ENCODE measurements around the gene PLXNA4. TPM values are rescaled to one million over a fixed set of nuclear protein-coding genes. Genes with fewer than 3 reads are reported as not detected.

Gene PLXNA4
- polyA plus RNA-seq, 2 donors = 0.44 to 0.55 TPM

DNA sequence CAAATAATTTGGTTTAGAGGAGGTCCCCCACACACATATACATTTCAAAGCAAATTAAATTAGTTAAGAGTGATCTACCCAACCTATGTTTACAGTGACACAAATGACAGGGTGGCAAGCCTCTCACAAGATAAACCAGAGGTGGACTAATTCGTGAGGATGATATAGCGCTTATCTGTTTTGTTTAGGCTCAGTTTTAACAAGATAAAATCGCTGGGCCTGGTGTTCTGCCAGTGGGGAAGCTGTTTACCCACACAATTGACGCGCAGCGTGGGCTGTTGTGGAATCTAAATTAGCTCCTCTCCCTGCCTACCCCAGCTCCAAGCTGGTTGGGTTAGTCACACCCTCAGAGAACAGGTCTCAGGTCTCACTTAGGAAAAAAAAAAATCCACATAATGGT lies 16.7 kb upstream of the PLXNA4 start:
- Histone ChIP-seq H3K36me3 (ENCODE audit: control insufficient read depth in 2 of 2, insufficient read depth in 2 of 2, low read length in 1 of 2) (no peaks in the 10 kb centered on the region), H3K4me1 (ENCODE audit: control insufficient read depth in 2 of 2, insufficient read depth in 2 of 2, low read length in 1 of 2) (no peaks in the 10 kb centered on the region), H3K27ac (ENCODE audit: low read depth in 2 of 2, low read length in 1 of 2) (no peak overlapping the region), H3K27me3 (ENCODE audit: control insufficient read depth in 1 of 2, insufficient read depth in 2 of 2, low read length in 2 of 2) (no peaks in the 10 kb centered on the region), H3K4me3 (ENCODE audit: low read depth in 1 of 2, low read length in 2 of 2) (no peak overlapping the region), H3K9me3 (ENCODE audit: control insufficient read depth in 2 of 2, insufficient read depth in 1 of 2, low read depth in 1 of 2, low read length in 1 of 2) (no peaks in the 10 kb centered on the region)
- 35 to 38% methylated on average over 6 of the region's 6 CpGs for WGBS, 2 donors

DNA sequence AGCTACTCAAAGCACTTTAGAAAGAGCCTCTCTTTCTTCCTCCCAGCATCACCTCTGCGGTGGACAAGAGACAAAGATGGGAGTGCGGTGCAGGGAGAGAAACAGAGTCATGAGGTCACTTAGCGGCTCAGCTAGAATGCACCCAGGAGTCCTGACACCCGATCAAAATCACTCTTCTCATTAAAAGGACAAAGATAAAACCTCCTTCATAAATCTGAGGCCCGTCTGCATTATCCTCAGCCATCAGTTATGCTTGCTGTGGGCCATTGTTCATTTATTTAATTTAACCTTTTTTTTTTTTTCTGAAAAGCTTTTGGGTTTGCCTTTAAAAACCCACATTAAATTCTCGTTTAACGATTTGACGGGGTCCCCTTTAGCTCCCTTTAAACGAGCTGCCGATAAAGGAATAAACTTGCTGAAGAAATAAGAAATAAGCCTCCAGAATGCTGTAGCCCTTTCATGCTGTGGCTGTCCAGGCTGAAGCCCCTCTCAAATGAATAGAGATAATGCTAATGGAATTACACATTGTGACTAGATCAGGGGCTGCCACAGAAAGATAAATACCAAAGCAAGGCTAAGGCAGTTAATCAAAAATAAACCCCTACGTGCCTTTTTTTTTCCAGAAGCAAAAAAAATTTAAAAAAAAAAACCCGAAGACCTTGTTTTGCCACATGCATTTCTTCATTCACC lies 16.1 kb upstream of the PLXNA4 start:
- H3K4me1 ChIP-seq (ENCODE audit: control insufficient read depth in 2 of 2, insufficient read depth in 2 of 2, low read length in 1 of 2) = no peaks in the 10 kb centered on the region
- H3K4me3 ChIP-seq (ENCODE audit: low read depth in 1 of 2, low read length in 2 of 2) = no peak overlapping the region
- H3K36me3 ChIP-seq (ENCODE audit: control insufficient read depth in 2 of 2, insufficient read depth in 2 of 2, low read length in 1 of 2) = no peaks in the 10 kb centered on the region
- no peaks in the 10 kb centered on the region for H3K9me3 ChIP-seq (ENCODE audit: control insufficient read depth in 2 of 2, insufficient read depth in 1 of 2, low read depth in 1 of 2, low read length in 1 of 2)
- WGBS, 2 donors = 64 to 67% methylated on average over 12 of the region's 12 CpGs
- no peak overlapping the region for H3K27ac ChIP-seq (ENCODE audit: low read depth in 2 of 2, low read length in 1 of 2)
- H3K27me3 ChIP-seq (ENCODE audit: control insufficient read depth in 1 of 2, insufficient read depth in 2 of 2, low read length in 2 of 2) = no peaks in the 10 kb centered on the region

DNA sequence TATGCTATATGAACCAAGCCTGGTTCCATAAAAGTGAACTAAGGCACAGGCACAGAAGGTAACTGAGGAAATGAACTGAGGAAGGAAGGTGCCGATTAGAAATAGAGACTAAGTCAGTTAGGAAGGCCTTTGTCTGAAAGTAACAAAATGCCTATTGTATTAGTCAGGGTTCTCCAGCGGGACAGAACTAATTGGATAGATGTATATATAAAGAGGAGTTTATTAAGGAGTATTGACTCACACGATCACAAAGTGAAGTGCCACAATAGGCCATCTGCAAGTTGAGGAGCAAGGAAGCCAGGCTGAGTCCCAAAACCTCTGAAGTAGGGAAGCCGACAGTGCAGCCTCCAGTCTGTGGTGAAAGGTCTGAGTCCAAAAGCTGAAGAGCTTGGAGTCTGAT lies 13.9 kb upstream of the PLXNA4 start:
- Histone ChIP-seq H3K36me3 (ENCODE audit: control insufficient read depth in 2 of 2, insufficient read depth in 2 of 2, low read length in 1 of 2) (no peaks in the 10 kb centered on the region), H3K27me3 (ENCODE audit: control insufficient read depth in 1 of 2, insufficient read depth in 2 of 2, low read length in 2 of 2) (no peaks in the 10 kb centered on the region), H3K27ac (ENCODE audit: low read depth in 2 of 2, low read length in 1 of 2) (no peak overlapping the region), H3K9me3 (ENCODE audit: control insufficient read depth in 2 of 2, insufficient read depth in 1 of 2, low read depth in 1 of 2, low read length in 1 of 2) (no peaks in the 10 kb centered on the region), H3K4me3 (ENCODE audit: low read depth in 1 of 2, low read length in 2 of 2) (no peak overlapping the region), H3K4me1 (ENCODE audit: control insufficient read depth in 2 of 2, insufficient read depth in 2 of 2, low read length in 1 of 2) (no peaks in the 10 kb centered on the region)
- 71 to 72% methylated on average over 4 of the region's 4 CpGs for WGBS, 2 donors

DNA sequence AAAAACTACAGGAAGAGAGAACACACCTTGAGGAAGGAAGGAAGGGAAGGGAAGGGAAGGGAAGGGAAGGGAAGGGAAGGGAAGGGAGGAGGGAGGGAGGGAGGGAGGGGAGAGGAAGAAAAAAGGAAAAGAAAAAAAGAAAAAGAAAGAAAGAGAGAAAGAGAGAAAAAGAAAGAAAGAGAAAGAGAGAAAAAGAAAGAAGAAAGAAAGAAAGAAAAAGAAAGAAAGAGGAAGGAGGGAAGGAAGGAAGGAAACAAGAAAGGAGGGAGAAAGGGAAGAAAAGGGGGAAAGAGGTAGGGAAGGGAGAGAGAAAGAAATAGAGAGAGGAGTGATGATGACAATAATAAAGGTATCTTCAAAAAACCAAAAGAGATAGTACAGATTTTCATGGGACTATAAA lies 12.3 kb upstream of the PLXNA4 start:
- no peaks in the 10 kb centered on the region for H3K9me3 ChIP-seq (ENCODE audit: control insufficient read depth in 2 of 2, insufficient read depth in 1 of 2, low read depth in 1 of 2, low read length in 1 of 2)
- no peak overlapping the region for H3K4me3 ChIP-seq (ENCODE audit: low read depth in 1 of 2, low read length in 2 of 2)
- no peaks in the 10 kb centered on the region for H3K36me3 ChIP-seq (ENCODE audit: control insufficient read depth in 2 of 2, insufficient read depth in 2 of 2, low read length in 1 of 2)
- no peak overlapping the region for H3K27ac ChIP-seq (ENCODE audit: low read depth in 2 of 2, low read length in 1 of 2)
- H3K4me1 ChIP-seq (ENCODE audit: control insufficient read depth in 2 of 2, insufficient read depth in 2 of 2, low read length in 1 of 2) = no peaks in the 10 kb centered on the region
- no peaks in the 10 kb centered on the region for H3K27me3 ChIP-seq (ENCODE audit: control insufficient read depth in 1 of 2, insufficient read depth in 2 of 2, low read length in 2 of 2)

DNA sequence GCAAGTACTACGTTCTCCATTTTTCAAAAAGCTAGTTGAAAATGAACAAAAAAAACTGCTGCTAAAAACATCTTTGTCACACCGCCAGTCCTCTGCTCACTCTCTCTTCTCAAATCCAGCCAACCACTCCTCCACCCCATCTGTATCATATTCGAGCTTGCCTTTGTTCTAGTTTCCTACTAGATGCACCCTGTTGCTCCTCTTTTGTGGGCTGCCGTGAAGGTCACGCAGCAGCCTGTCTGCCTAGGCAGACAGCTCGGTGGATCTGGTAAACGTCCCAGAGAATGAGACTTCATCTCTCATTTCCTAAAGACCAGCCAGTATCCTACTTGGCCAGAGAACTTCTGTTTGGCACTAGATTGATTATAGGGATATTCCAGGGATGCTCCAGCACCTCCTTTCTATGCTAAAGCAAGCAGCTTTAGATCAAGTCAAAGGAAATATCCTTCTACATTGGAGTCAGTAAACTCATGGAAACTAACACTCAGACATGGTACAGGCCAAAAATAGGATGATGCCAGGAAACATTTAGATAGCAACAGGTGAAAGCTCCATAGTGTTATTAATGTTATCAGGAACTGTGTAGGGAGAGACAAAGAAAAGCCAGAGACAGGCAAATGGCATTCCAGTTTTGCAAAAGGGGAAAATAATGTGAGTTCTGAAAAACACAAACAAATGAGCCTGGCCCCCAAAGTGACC lies 8.7 kb upstream of the PLXNA4 start:
- H3K27ac ChIP-seq (ENCODE audit: low read depth in 2 of 2, low read length in 1 of 2) = no peak overlapping the region
- WGBS, 2 donors = 48 to 57% methylated on average over 7 of the region's 7 CpGs
- H3K27me3 ChIP-seq (ENCODE audit: control insufficient read depth in 1 of 2, insufficient read depth in 2 of 2, low read length in 2 of 2) = no peaks in the 10 kb centered on the region
- no peaks in the 10 kb centered on the region for H3K4me1 ChIP-seq (ENCODE audit: control insufficient read depth in 2 of 2, insufficient read depth in 2 of 2, low read length in 1 of 2)
- H3K9me3 ChIP-seq (ENCODE audit: control insufficient read depth in 2 of 2, insufficient read depth in 1 of 2, low read depth in 1 of 2, low read length in 1 of 2) = no peaks in the 10 kb centered on the region
- H3K4me3 ChIP-seq (ENCODE audit: low read depth in 1 of 2, low read length in 2 of 2) = no peak overlapping the region
- no peaks in the 10 kb centered on the region for H3K36me3 ChIP-seq (ENCODE audit: control insufficient read depth in 2 of 2, insufficient read depth in 2 of 2, low read length in 1 of 2)

DNA sequence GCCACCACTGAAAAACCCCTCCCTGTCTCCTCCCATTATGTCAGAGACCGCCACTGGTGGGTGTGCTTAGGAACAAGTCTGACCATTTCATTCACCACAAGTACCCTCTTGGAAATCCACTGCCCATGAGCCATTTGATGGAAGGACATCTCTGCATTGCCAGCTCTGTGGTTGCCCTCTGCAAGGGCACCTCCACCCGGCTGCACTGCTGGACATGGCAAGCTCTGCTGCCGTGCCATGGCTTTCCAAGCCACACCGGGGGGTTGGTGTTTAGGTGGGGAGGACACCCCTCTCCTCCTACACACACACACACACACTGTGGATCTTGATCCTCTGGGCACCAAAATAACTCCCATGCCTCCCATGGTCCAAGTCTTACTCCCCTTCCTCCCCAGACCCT lies 5.2 kb upstream of the PLXNA4 start:
- Histone ChIP-seq H3K36me3 (ENCODE audit: control insufficient read depth in 2 of 2, insufficient read depth in 2 of 2, low read length in 1 of 2) (no peaks in the 10 kb centered on the region), H3K9me3 (ENCODE audit: control insufficient read depth in 2 of 2, insufficient read depth in 1 of 2, low read depth in 1 of 2, low read length in 1 of 2) (peaks cover 0 to 2% of the 10 kb centered on the region in 2 donors), H3K4me3 (ENCODE audit: low read depth in 1 of 2, low read length in 2 of 2) (no peak overlapping the region), H3K27me3 (ENCODE audit: control insufficient read depth in 1 of 2, insufficient read depth in 2 of 2, low read length in 2 of 2) (no peaks in the 10 kb centered on the region), H3K27ac (ENCODE audit: low read depth in 2 of 2, low read length in 1 of 2) (no peak overlapping the region), H3K4me1 (ENCODE audit: control insufficient read depth in 2 of 2, insufficient read depth in 2 of 2, low read length in 1 of 2) (no peaks in the 10 kb centered on the region)
- 87 to 89% methylated on average over 4 of the region's 4 CpGs for WGBS, 2 donors

DNA sequence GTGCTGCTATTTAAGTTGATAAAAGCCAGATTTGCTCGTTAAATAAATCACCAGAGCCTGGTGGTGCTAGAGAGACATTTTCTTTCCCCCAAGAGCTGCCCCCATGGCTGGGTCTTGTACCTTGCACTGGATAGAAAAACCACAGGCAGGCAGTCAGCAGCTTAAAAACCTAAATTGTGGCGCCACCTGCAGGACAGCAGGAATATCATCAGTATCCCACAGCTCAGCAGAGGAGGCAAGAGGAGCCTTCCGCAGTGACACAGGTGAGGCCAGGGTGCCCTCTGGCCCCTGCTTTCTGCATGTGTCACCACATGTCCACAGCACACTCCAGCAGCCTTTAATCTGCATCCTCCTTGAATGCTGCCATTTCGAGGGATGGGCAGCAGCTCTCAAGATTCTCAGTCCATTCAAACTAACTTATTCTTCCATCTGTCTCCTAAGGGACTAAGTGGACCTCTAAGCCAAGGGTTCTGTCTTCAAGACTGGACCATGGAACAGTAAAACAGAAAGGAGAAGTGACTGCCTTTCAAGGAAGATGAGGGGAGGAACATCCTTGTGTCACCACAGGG lies 4.5 kb upstream of the PLXNA4 start:
- H3K27ac ChIP-seq (ENCODE audit: low read depth in 2 of 2, low read length in 1 of 2) = no peak overlapping the region
- no peaks in the 10 kb centered on the region for H3K36me3 ChIP-seq (ENCODE audit: control insufficient read depth in 2 of 2, insufficient read depth in 2 of 2, low read length in 1 of 2)
- peaks cover 0 to 2% of the 10 kb centered on the region in 2 donors for H3K9me3 ChIP-seq (ENCODE audit: control insufficient read depth in 2 of 2, insufficient read depth in 1 of 2, low read depth in 1 of 2, low read length in 1 of 2)
- 6% methylated on average over 4 of the region's 4 CpGs for WGBS, 2 donors
- H3K4me3 ChIP-seq (ENCODE audit: low read depth in 1 of 2, low read length in 2 of 2) = no peak overlapping the region
- peaks cover 0 to 2% of the 10 kb centered on the region in 2 donors for H3K4me1 ChIP-seq (ENCODE audit: control insufficient read depth in 2 of 2, insufficient read depth in 2 of 2, low read length in 1 of 2)
- peaks cover 0 to 2% of the 10 kb centered on the region in 2 donors for H3K27me3 ChIP-seq (ENCODE audit: control insufficient read depth in 1 of 2, insufficient read depth in 2 of 2, low read length in 2 of 2)

DNA sequence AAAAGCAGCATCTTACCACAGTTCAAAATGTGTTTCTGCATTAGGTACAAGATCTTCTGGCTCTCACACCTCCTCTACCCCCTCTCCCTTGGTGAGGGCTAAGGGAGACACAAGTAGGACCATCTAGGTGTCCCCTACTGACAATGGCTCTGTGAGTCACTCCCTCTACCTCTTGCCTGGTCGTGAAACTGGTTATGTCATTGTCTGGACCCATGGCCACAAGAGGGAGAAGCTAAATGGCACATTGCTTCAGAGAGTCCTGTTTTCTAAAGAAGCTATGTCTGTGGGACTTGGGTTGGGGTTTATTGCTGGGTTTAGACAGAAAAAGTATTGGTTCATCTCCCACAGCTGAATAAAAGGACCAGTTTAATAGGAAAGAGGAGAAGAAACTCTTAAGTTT lies 4.0 kb upstream of the PLXNA4 start:
- no peak overlapping the region for H3K27ac ChIP-seq (ENCODE audit: low read depth in 2 of 2, low read length in 1 of 2)
- H3K4me1 ChIP-seq (ENCODE audit: control insufficient read depth in 2 of 2, insufficient read depth in 2 of 2, low read length in 1 of 2) = peaks cover 3 to 4% of the 10 kb centered on the region in 2 donors
- peaks cover 3 to 7% of the 10 kb centered on the region in 2 donors for H3K27me3 ChIP-seq (ENCODE audit: control insufficient read depth in 1 of 2, insufficient read depth in 2 of 2, low read length in 2 of 2)
- H3K9me3 ChIP-seq (ENCODE audit: control insufficient read depth in 2 of 2, insufficient read depth in 1 of 2, low read depth in 1 of 2, low read length in 1 of 2) = peaks cover 0 to 2% of the 10 kb centered on the region in 2 donors
- WGBS, 2 donors = 26 to 37% methylated on average over 1 of the region's 1 CpG
- H3K4me3 ChIP-seq (ENCODE audit: low read depth in 1 of 2, low read length in 2 of 2) = no peak overlapping the region
- H3K36me3 ChIP-seq (ENCODE audit: control insufficient read depth in 2 of 2, insufficient read depth in 2 of 2, low read length in 1 of 2) = no peaks in the 10 kb centered on the region

DNA sequence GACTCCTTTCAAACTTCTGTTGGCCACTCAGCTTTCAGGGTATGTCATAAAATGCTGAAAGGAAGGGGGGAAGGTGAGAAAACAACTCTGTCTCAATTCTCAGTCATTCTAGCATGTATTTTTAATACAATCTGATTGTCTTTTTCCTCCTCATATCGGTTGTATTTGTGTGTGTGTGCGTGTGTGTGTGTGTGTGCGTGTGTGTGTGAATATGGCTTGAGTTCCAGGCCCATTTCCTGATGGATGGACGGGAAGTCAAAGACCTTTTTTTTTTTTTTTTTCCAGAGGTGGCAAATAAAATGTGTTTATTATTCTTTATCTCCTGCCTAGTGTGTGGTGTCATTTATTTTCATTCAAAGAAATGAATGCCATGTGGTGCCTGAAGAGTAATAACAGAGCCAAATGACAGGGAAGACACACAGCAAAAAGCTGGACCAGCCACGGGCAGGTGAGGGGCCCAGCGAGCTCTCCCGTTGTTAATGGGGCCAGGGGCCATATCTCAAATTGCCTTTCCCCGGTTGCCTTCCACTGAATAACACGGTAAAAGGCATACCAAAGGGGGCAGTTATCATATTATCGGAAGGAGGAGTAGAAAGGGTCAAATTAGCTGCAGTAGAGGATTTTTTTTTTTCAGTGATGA lies 3.1 kb upstream of the PLXNA4 start:
- no peak overlapping the region for H3K4me3 ChIP-seq (ENCODE audit: low read depth in 1 of 2, low read length in 2 of 2)
- peaks cover 0 to 2% of the 10 kb centered on the region in 2 donors for H3K9me3 ChIP-seq (ENCODE audit: control insufficient read depth in 2 of 2, insufficient read depth in 1 of 2, low read depth in 1 of 2, low read length in 1 of 2)
- no peaks in the 10 kb centered on the region for H3K36me3 ChIP-seq (ENCODE audit: control insufficient read depth in 2 of 2, insufficient read depth in 2 of 2, low read length in 1 of 2)
- H3K27me3 ChIP-seq (ENCODE audit: control insufficient read depth in 1 of 2, insufficient read depth in 2 of 2, low read length in 2 of 2) = peaks cover 3 to 10% of the 10 kb centered on the region in 2 donors
- H3K27ac ChIP-seq (ENCODE audit: low read depth in 2 of 2, low read length in 1 of 2) = no peak overlapping the region
- 83 to 84% methylated on average over 10 of the region's 10 CpGs for WGBS, 2 donors
- H3K4me1 ChIP-seq (ENCODE audit: control insufficient read depth in 2 of 2, insufficient read depth in 2 of 2, low read length in 1 of 2) = peaks cover 4% of the 10 kb centered on the region in 2 donors

All from esophagus (tissue), 2 donors.